HG03196 (cell line): ENCODE results near the gene ITGA4.

Experiments used
- ATAC-seq: cut with Tn5 transposase; IDR thresholded peaks from one replicate; pipeline ENCODE4 v1.9.1; 2021; ENCODE audit not compliant: unreplicated experiment

The ITGA4 gene

GRCh38 chr2:181570833-181571661 lies 113.9 kb downstream of the ITGA4 start:
- ATAC-seq = no peak

- no peak for ATAC-seq
These were observed 116.1 kb downstream of the ITGA4 start for GRCh38 chr2:181573140-181573736.

- no peak for ATAC-seq
These were observed 117.1 kb downstream of the ITGA4 start for GRCh38 chr2:181574321-181574720.

- ATAC-seq = no peak
These were observed 118.0 kb downstream of the ITGA4 start for GRCh38 chr2:181575024-181575649.

- no peak for ATAC-seq
These were observed 118.5 kb downstream of the ITGA4 start for GRCh38 chr2:181575650-181576025.

- no peak for ATAC-seq
These were observed 119.2 kb downstream of the ITGA4 start for GRCh38 chr2:181576431-181576830.

- no peak for ATAC-seq
These were observed 121.6 kb downstream of the ITGA4 start for GRCh38 chr2:181578829-181579228.

GRCh38 chr2:181581534-181581933 lies 124.3 kb downstream of the ITGA4 start:
- ATAC-seq = no peak

GRCh38 chr2:181585732-181586131 lies 128.5 kb downstream of the ITGA4 start:
- no peak for ATAC-seq
